OCI-LY1 (cell line): ENCODE data around the gene DPM3.
"Not testable (repeated sequence)": the region's sequence is repeated elsewhere in the genome, so short reads cannot be mapped to it uniquely, and the experiment has no call there.

Source experiments
- H2AFZ ChIP-seq: fragments of 200-600 bp; sonication (generic), shearing (Covaris generic); 2 replicates; pipeline ENCODE4 v1.6.0; 2014; ENCODE audit warnings: antibody characterized with exemption, mild to moderate bottlenecking, low read length
- H3F3A ChIP-seq: fragments of 200-600 bp; sonication (generic), shearing (Covaris generic); 2 replicates; pipeline ENCODE4 v1.6.0; 2014; ENCODE audit warnings: mild to moderate bottlenecking, antibody characterized with exemption, low read length, moderate library complexity; ENCODE audit not compliant: insufficient read depth
- H3K27ac ChIP-seq: fragments of 200-600 bp; sonication (generic); 2 replicates; pipeline ENCODE4 v1.5.1; 2014; ENCODE audit warnings: low read length, mixed run types, mild to moderate bottlenecking, low read depth; ENCODE audit not compliant: poor library complexity, severe bottlenecking
- H3K27me3 ChIP-seq: fragments of 200-600 bp; sonication (generic); 2 replicates; pipeline ENCODE4 v1.6.0; 2014; ENCODE audit warnings: antibody characterized with exemption, mild to moderate bottlenecking, low read length, moderate library complexity; ENCODE audit not compliant: insufficient read depth
- H3K36me3 ChIP-seq: fragments of 200-600 bp; sonication (generic); 2 replicates; pipeline ENCODE4 v1.6.1; 2014; ENCODE audit warnings: mild to moderate bottlenecking, antibody characterized with exemption, low read length, moderate library complexity, mixed read lengths; ENCODE audit not compliant: insufficient read depth
- H3K4me1 ChIP-seq: fragments of 200-600 bp; sonication (generic); 2 replicates; pipeline ENCODE4 v1.5.1; 2014; ENCODE audit warnings: mild to moderate bottlenecking, low read length, moderate library complexity; ENCODE audit not compliant: insufficient read depth, severe bottlenecking
- H3K4me2 ChIP-seq: fragments of 200-600 bp; sonication (generic), shearing (Covaris generic); 2 replicates; pipeline ENCODE4 v1.6.1; 2014; ENCODE audit warnings: low read length
- H3K4me3 ChIP-seq: fragments of 200-600 bp; sonication (generic); 2 replicates; pipeline ENCODE4 v1.5.1; 2014; ENCODE audit warnings: low read length, low read depth, mild to moderate bottlenecking, mixed read lengths; ENCODE audit not compliant: poor library complexity, severe bottlenecking
- H3K79me2 ChIP-seq: fragments of 200-600 bp; shearing (Covaris generic); 2 replicates; pipeline ENCODE4 v1.6.1; 2016; ENCODE audit warnings: mixed run types, low read length, mixed read lengths; ENCODE audit not compliant: insufficient read depth
- H3K9ac ChIP-seq: fragments of 200-600 bp; sonication (generic), shearing (Covaris generic); 2 replicates; pipeline ENCODE4 v1.6.1; 2014; ENCODE audit warnings: mild to moderate bottlenecking, low read length, mixed read lengths
- H3K9me2 ChIP-seq: fragments of 200-600 bp; sonication (generic), shearing (Covaris generic); 2 replicates; pipeline ENCODE4 v1.6.1; 2014; ENCODE audit warnings: low read depth, mild to moderate bottlenecking, low read length, mixed read lengths
- H3K9me3 ChIP-seq: fragments of 200-600 bp; shearing (Covaris generic); 2 replicates; pipeline ENCODE4 v1.6.1; 2014; ENCODE audit warnings: low read length, mixed read lengths
- H4K20me1 ChIP-seq: fragments of 200-600 bp; sonication (generic), shearing (Covaris generic); 2 replicates; pipeline ENCODE4 v1.6.0; 2016; ENCODE audit warnings: mild to moderate bottlenecking, low read length; ENCODE audit not compliant: insufficient read depth
- EZH2 ChIP-seq: fragments of 200-600 bp; sonication (generic), shearing (Covaris generic); IDR thresholded peaks from 2 replicates; pipeline ENCODE4 v1.8.0; 2017; ENCODE audit warnings: borderline replicate concordance, mixed run types, mild to moderate bottlenecking, antibody characterized with exemption, low read length, moderate library complexity, mixed read lengths
- TF ChIP-seq, protein P1 (sequence below): fragments of 200-600 bp; sonication (generic), shearing (Covaris generic); IDR thresholded peaks from 2 replicates; pipeline ENCODE4 v1.5.1; 2017; ENCODE audit warnings: mild to moderate bottlenecking, antibody characterized with exemption, low read length, moderate library complexity, mixed read lengths

DPM3 gene

DNA sequence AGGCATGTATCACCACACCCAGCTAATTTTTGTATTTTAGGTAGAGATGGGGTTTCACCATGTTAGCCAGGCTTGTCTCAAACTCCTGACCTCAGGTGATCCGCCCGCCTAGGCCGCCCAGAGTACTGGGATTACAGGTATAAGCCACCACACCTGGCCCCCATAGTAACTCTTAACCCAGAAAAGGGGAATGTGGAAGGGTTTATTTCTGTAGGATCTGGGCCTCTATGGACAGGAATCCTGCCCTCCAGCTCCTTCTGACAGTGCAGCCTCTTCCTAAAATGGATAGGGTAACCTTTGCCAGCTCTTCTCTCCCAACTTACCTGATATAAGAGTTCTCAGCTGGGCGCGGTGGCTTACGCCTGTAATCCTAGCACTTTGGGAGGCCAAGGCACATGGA lies 22.3 kb upstream of the DPM3 start:
- H3K4me2 ChIP-seq, H3K9me2 ChIP-seq, H3K9me3 ChIP-seq, H3K27me3 ChIP-seq, H2AFZ ChIP-seq, H3K27ac ChIP-seq, H3K4me1 ChIP-seq, H3F3A ChIP-seq, H3K9ac ChIP-seq, H3K36me3 ChIP-seq, H4K20me1 ChIP-seq, H3K79me2 ChIP-seq, H3K4me3 ChIP-seq: not testable (repeated sequence)

DNA sequence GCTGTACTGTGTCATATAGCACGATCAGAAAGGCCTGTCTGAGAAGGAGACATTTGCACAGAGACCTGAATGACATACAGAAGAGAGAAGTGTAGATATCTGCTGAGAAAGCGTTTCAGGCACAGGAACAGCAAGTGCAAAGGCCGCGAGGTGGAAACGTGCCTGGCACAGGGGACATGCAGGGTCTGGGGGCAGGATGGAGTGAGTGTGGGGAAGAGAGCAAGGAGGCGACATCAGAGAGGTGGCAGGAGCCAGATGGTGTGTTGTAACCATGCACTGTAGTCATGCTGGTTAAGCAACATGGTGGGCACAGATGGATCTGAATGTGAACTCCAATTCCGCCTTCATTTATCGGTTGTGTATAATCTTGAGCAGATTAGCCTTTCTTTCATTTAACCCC lies 19.8 kb upstream of the DPM3 start:
- H3K79me2 ChIP-seq, result no peaks in the 10 kb centered on the region
- TF ChIP-seq EZH2, result no peak
- TF ChIP-seq, protein P1, sequence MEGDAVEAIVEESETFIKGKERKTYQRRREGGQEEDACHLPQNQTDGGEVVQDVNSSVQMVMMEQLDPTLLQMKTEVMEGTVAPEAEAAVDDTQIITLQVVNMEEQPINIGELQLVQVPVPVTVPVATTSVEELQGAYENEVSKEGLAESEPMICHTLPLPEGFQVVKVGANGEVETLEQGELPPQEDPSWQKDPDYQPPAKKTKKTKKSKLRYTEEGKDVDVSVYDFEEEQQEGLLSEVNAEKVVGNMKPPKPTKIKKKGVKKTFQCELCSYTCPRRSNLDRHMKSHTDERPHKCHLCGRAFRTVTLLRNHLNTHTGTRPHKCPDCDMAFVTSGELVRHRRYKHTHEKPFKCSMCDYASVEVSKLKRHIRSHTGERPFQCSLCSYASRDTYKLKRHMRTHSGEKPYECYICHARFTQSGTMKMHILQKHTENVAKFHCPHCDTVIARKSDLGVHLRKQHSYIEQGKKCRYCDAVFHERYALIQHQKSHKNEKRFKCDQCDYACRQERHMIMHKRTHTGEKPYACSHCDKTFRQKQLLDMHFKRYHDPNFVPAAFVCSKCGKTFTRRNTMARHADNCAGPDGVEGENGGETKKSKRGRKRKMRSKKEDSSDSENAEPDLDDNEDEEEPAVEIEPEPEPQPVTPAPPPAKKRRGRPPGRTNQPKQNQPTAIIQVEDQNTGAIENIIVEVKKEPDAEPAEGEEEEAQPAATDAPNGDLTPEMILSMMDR, result no peak
- no peaks in the 10 kb centered on the region; the same call in 1 of the 2 replicates for H3K27me3 ChIP-seq
- H3K36me3 ChIP-seq, result no peaks in the 10 kb centered on the region
- no peaks in the 10 kb centered on the region for H3F3A ChIP-seq
- no peaks in the 10 kb centered on the region for H3K4me1 ChIP-seq
- H4K20me1 ChIP-seq, result no peaks in the 10 kb centered on the region
- H2AFZ ChIP-seq, result no peak overlapping the region
- H3K4me2 ChIP-seq, result no peak overlapping the region
- H3K9ac ChIP-seq, result no peak overlapping the region
- H3K9me3 ChIP-seq, result no peaks in the 10 kb centered on the region
- no peaks in the 10 kb centered on the region for H3K9me2 ChIP-seq
- no peak overlapping the region for H3K4me3 ChIP-seq
- no peak overlapping the region for H3K27ac ChIP-seq

DNA sequence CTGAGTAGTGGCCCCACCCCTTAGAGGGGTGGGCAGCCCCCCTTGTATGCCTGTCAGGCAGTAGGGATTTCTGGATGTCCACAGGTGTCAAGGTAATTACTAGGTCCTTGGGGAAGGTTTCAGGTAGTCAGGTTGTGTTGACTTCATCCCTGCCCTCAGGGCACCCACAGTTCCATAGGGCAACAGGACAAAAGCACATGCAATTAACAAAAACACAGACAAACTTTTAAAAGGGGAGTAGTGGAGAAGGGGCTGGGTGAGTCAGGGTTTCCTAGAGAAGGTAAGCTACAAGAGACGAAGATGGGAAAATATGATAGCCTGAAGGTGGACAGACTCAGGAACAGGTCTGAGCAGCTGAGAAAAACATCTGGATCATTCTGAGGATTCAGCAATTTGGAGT lies 18.7 kb upstream of the DPM3 start:
- TF ChIP-seq, protein P1, result no peak
- TF ChIP-seq EZH2, result no peak

DNA sequence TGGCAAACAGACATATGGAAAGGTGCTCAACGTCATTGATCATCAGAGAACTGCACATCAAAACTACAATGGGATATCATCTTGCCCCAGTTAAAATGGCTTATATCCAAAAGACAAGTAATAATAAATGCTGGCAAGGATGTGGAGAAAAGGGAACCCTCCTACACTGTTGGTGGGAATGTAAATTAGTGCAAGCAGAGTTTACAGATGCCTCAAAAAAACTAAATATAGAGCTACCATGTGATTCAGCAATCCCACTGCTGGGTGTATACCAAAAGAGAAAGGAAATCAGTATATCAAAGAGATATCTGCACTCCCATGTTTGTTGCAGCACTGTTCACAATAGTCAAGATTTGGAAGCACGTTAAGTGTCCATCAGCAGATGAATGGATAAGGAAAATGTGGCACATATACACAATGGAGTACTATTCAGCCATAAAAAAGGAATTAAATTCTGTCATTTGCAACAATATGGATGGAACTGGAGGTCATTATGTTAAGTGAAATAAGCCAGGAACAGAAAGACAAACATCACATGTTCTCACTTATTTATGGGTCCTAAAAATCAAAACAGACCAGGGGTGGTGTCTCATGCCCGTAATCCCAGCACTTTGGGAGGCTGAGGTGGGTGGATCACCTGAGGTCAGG lies 15.8 kb upstream of the DPM3 start:
- H4K20me1 ChIP-seq, H3K9me2 ChIP-seq, H3K36me3 ChIP-seq, H2AFZ ChIP-seq, H3K4me3 ChIP-seq, H3K4me2 ChIP-seq, H3K9ac ChIP-seq, H3F3A ChIP-seq, H3K4me1 ChIP-seq, H3K27ac ChIP-seq, H3K79me2 ChIP-seq, H3K27me3 ChIP-seq, H3K9me3 ChIP-seq: not testable (repeated sequence)

More for the DNA sequence above, 18.7 kb upstream of the DPM3 start:
- Histone ChIP-seq H3K9ac (no peak overlapping the region), H3F3A (no peaks in the 10 kb centered on the region), H4K20me1 (no peaks in the 10 kb centered on the region), H3K4me3 (no peak overlapping the region), H2AFZ (no peak overlapping the region), H3K27ac (no peak overlapping the region), H3K9me2 (no peaks in the 10 kb centered on the region), H3K4me1 (no peaks in the 10 kb centered on the region), H3K9me3 (no peaks in the 10 kb centered on the region), H3K27me3 (no peaks in the 10 kb centered on the region; the same call in 1 of the 2 replicates), H3K36me3 (no peaks in the 10 kb centered on the region), H3K4me2 (no peak overlapping the region), H3K79me2 (no peaks in the 10 kb centered on the region)
